Peyer's patch (tissue), 4 donors: ENCODE measurements around the gene ZNF814. TPM values are rescaled to one million over a fixed set of nuclear protein-coding genes. Genes with fewer than 3 reads are reported as not detected.
"Not testable (repeated sequence)": the region's sequence is repeated elsewhere in the genome, so short reads cannot be mapped to it uniquely, and the experiment has no call there.

Source experiments
- DNase-seq, 3 donors: peaks; one replicate each; pipeline ENCODE4 v3.0.0-alpha.2; 2017 to 2019
- H3K27ac ChIP-seq, 4 donors: fragments of 200-600 bp; sonication (generic); one replicate each; pipeline ENCODE4 v1.5.1; 2016 to 2019
- H3K27me3 ChIP-seq, 2 donors: fragments of 200-600 bp; sonication (generic); one replicate each; pipeline ENCODE4 v1.5.1; 2019
- H3K36me3 ChIP-seq, 3 donors: fragments of 200-600 bp; sonication (generic); one replicate each; pipeline ENCODE4 v1.5.1; 2016 to 2019
- H3K4me1 ChIP-seq, 4 donors: fragments of 200-600 bp; sonication (generic); one replicate each; pipeline ENCODE4 v1.5.1; 2016 to 2019
- H3K4me3 ChIP-seq, 4 donors: fragments of 200-600 bp; sonication (generic); 1 replicate in 3 of 4; 2 replicates in 1 of 4; pipeline ENCODE4 v1.5.1; 2016 to 2019; ENCODE audit warnings: mild to moderate bottlenecking in 1 of 4
- H3K9me3 ChIP-seq, 4 donors: fragments of 200-600 bp; sonication (generic); one replicate each; pipeline ENCODE4 v1.5.1; 2016 to 2019; ENCODE audit warnings: mild to moderate bottlenecking in 1 of 4
- CTCF ChIP-seq, 6 experiments: fragments of 450-650 bp in 4 of 6; fragments of 200-600 bp in 2 of 6; sonication (generic) in 1 of 6; IDR thresholded peaks; one replicate each; pipeline ENCODE4 v1.5.1; 2017 to 2019; ENCODE audit warnings: antibody characterized with exemption in 6 of 6, mild to moderate bottlenecking in 3 of 6, moderate library complexity in 1 of 6
- POLR2A ChIP-seq, 2 donors: fragments of 450-650 bp; IDR thresholded peaks; one replicate each; pipeline ENCODE4 v1.5.1; 2017; ENCODE audit warnings: antibody characterized with exemption in 2 of 2, mild to moderate bottlenecking in 2 of 2, moderate library complexity in 2 of 2
- total RNA-seq, 4 donors: library from RNA; depleted of rRNA; stranded (reverse); fragments of >200 nt; gene quantifications; one replicate each; pipeline ENCODE4 v1.1.0, GENCODE V29; 2016

ZNF814 gene
- total RNA-seq, 4 donors from 2014 or later = 15.9 to 49.5 (median 30.8) TPM

- DNase-seq = no peak
- no peak overlapping the region for H3K27ac ChIP-seq
- H3K4me1 ChIP-seq = no peaks in the 10 kb centered on the region
- TF ChIP-seq POLR2A (IDR thresholded peaks at IDR 0.05) = no peak
- TF ChIP-seq CTCF (IDR thresholded peaks at IDR 0.05) = no peak
- H3K9me3 ChIP-seq = peaks cover 0 to 82% (median 16%) of the 10 kb centered on the region in 4 donors
- H3K36me3 ChIP-seq = peaks cover 0 to 51% (median 8%) of the 10 kb centered on the region in 3 donors
- H3K27me3 ChIP-seq = no peaks in the 10 kb centered on the region
- H3K4me3 ChIP-seq = no peak overlapping the region
Measured at GRCh38 chr19:57870225-57870624, 18.6 kb downstream of the ZNF814 start.

GRCh38 chr19:57869655-57870054 lies 19.2 kb downstream of the ZNF814 start:
- not testable (repeated sequence) for DNase-seq, H3K4me3 ChIP-seq, H3K27me3 ChIP-seq, H3K27ac ChIP-seq, H3K4me1 ChIP-seq
- Histone ChIP-seq H3K36me3 (peaks cover 0 to 55% (median 8%) of the 10 kb centered on the region in 3 donors), H3K9me3 (peaks cover 0 to 78% (median 16%) of the 10 kb centered on the region in 4 donors)

- Histone ChIP-seq H3K4me1 (no peaks in the 10 kb centered on the region), H3K27me3 (no peaks in the 10 kb centered on the region), H3K9me3 (peaks cover 0 to 65% (median 10%) of the 10 kb centered on the region in 4 donors), H3K36me3 (peaks cover 0 to 58% (median 10%) of the 10 kb centered on the region in 3 donors), H3K27ac (no peak overlapping the region), H3K4me3 (no peak overlapping the region)
- no peak for TF ChIP-seq POLR2A (IDR thresholded peaks at IDR 0.05)
- no peak for DNase-seq
Measured at GRCh38 chr19:57867868-57868492, 20.9 kb downstream of the ZNF814 start.

GRCh38 chr19:57862351-57862750 lies 26.5 kb downstream of the ZNF814 start:
- not testable (repeated sequence) for H3K27me3 ChIP-seq, H3K4me3 ChIP-seq, H3K4me1 ChIP-seq, H3K27ac ChIP-seq, DNase-seq
- Histone ChIP-seq H3K36me3 (peaks cover 0 to 98% (median 11%) of the 10 kb centered on the region in 3 donors), H3K9me3 (peaks cover 0 to 40% (median 0%) of the 10 kb centered on the region in 4 donors)

- Histone ChIP-seq H3K36me3 (peaks cover 0 to 63% (median 0%) of the 10 kb centered on the region in 3 donors), H3K4me1 (peaks cover 0 to 26% (median 8%) of the 10 kb centered on the region in 4 donors)
- not testable (repeated sequence) for H3K27me3 ChIP-seq, H3K4me3 ChIP-seq, H3K9me3 ChIP-seq, H3K27ac ChIP-seq, DNase-seq
Measured at GRCh38 chr19:57854117-57854516, 34.7 kb downstream of the ZNF814 start.

- Histone ChIP-seq H3K4me1 (peaks cover 0 to 26% (median 8%) of the 10 kb centered on the region in 4 donors), H3K4me3 (peak overlapping the region in 1 of 4 donors; percentile 85), H3K36me3 (peaks cover 0 to 44% (median 0%) of the 10 kb centered on the region in 3 donors), H3K27ac (peak overlapping the region in 2 of 4 donors; percentile 70 to 85)
- H3K9me3 ChIP-seq, DNase-seq, H3K27me3 ChIP-seq: not testable (repeated sequence)
Measured at GRCh38 chr19:57851812-57852603, 36.8 kb downstream of the ZNF814 start.

- Histone ChIP-seq H3K27ac (peak overlapping the region; percentile 68 to 85 (median 76)), H3K27me3 (no peaks in the 10 kb centered on the region), H3K9me3 (no peaks in the 10 kb centered on the region), H3K36me3 (peaks cover 0 to 30% (median 0%) of the 10 kb centered on the region in 3 donors), H3K4me3 (peak overlapping the region; percentile 57 to 85 (median 75)), H3K4me1 (peaks cover 0 to 26% (median 8%) of the 10 kb centered on the region in 4 donors)
- peak in 2 of 3 donors; percentile 72 to 79 for DNase-seq
- TF ChIP-seq POLR2A (IDR thresholded peaks at IDR 0.05) (peak in 1 of 2 donors; percentile 14), CTCF (IDR thresholded peaks at IDR 0.05) (no peak)
Measured at GRCh38 chr19:57850553-57851017, 38.3 kb downstream of the ZNF814 start.
